HCT116 (cell line): ENCODE measurements around the gene RTL1. TPM values are rescaled to one million over a fixed set of nuclear protein-coding genes. Genes with fewer than 3 reads are reported as not detected.

Source experiments
- ATAC-seq: fragments of 200-7000 bp; cut with Tn5 transposase; 2 replicates; pipeline ENCODE4 v1.9.1; 2020; ENCODE audit warnings: mild to moderate bottlenecking, moderate library complexity
- BruUV-seq: library from RNA; stranded (reverse); fragments of 400-500 nt; replicated peaks from 2 replicates; lab custom pipeline; 2021; lab: Mats Ljungman, UMichigan
- CTCF ChIA-PET: fragments of 300-600 bp; sonication (Branson Sonifier 250); formaldehyde crosslinking; loops from one replicate; lab custom pipeline; 2021; ENCODE audit warnings: antibody characterized with exemption; lab: Charles Lee
- POLR2A ChIA-PET: fragments of 300-600, 350-600 bp; sonication (Branson Sonifier 250); formaldehyde crosslinking; loops from one replicate; lab custom pipeline; 2021; ENCODE audit warnings: antibody characterized with exemption; lab: Charles Lee
- RAD21 ChIA-PET, 2 experiments: fragments of 300-600 bp; sonication (Branson Sonifier 250); formaldehyde crosslinking; loops; one replicate each; lab custom pipeline; 2023; ENCODE audit warnings: low total read pairs in 2 of 2; ENCODE audit not compliant: uncharacterized antibody in 2 of 2, unreplicated experiment in 2 of 2, low non-redundant PET in 1 of 2; lab: Charles Lee
- DNase-seq: peaks from one replicate; pipeline ENCODE4 v3.0.0-alpha.2; 2010; ENCODE audit warnings: low read depth, low spot score
- H2AFZ ChIP-seq: fragments of 200-600 bp; shearing (Covaris generic), sonication (generic); 2 replicates; pipeline ENCODE4 v1.6.1; 2017; ENCODE audit warnings: low read depth, mixed run types, mixed read lengths, antibody characterized with exemption, low read length; ENCODE audit not compliant: poor library complexity, severe bottlenecking
- H3K27ac ChIP-seq: 2 replicates; pipeline ENCODE4 v1.5.1; 2012; ENCODE audit warnings: low read depth, low read length
- H3K27me3 ChIP-seq: fragments of 200-600 bp; sonication (generic); 2 replicates; pipeline ENCODE4 v1.6.1; 2016; ENCODE audit warnings: mixed run types, low read length, mixed read lengths; ENCODE audit not compliant: insufficient read depth
- H3K36me3 ChIP-seq, 2 experiments: fragments of 200-500 bp in 1 of 2; fragments of 200-600 bp in 1 of 2; sonication (Bioruptor generic) in 1 of 2; sonication (generic) in 1 of 2; 2 replicates each; pipeline versions ENCODE4 v1.5.1 to v1.6.1; 2014 to 2016; ENCODE audit warnings: low read length in 2 of 2, inconsistent platforms in 1 of 2, mixed read lengths in 1 of 2, mixed run types in 1 of 2; ENCODE audit not compliant: insufficient read depth in 2 of 2, control insufficient read depth in 1 of 2
- H3K4me1 ChIP-seq, 2 experiments: fragments of 200-600 bp in 1 of 2; sonication (generic) in 1 of 2; 2 replicates each; pipeline versions ENCODE4 v1.5.1 to v1.6.1; 2012 to 2017; ENCODE audit warnings: low read length in 2 of 2, inconsistent platforms in 1 of 2, mild to moderate bottlenecking in 1 of 2, mixed read lengths in 1 of 2, mixed run types in 1 of 2, moderate library complexity in 1 of 2; ENCODE audit not compliant: insufficient read depth in 2 of 2, control insufficient read depth in 1 of 2
- H3K4me2 ChIP-seq: fragments of 200-600 bp; sonication (generic); 2 replicates; pipeline ENCODE4 v1.6.1; 2017; ENCODE audit warnings: mixed run types, low read length, mixed read lengths
- H3K4me3 ChIP-seq, 2 experiments: fragments of 200-600 bp in 1 of 2; sonication (generic) in 1 of 2; replicated peaks in 1 of 2; 2 replicates each; pipeline ENCODE4 v1.5.1; 2011 to 2016; ENCODE audit warnings: low read length in 2 of 2, control low read depth in 1 of 2, low read depth in 1 of 2, mild to moderate bottlenecking in 1 of 2, mixed read lengths in 1 of 2, mixed run types in 1 of 2
- H3K79me2 ChIP-seq: fragments of 200-600 bp; sonication (generic); 2 replicates; pipeline ENCODE4 v1.6.1; 2017; ENCODE audit warnings: mild to moderate bottlenecking, mixed run types, low read length, moderate library complexity, mixed read lengths; ENCODE audit not compliant: insufficient read depth
- H3K9ac ChIP-seq: fragments of 200-600 bp; sonication (generic); 2 replicates; pipeline ENCODE4 v1.6.1; 2016; ENCODE audit warnings: low read length, mixed read lengths
- H3K9me2 ChIP-seq: fragments of 200-600 bp; sonication (generic), shearing (Covaris generic); 2 replicates; pipeline ENCODE4 v1.6.1; 2017; ENCODE audit warnings: mixed run types, mild to moderate bottlenecking, moderate library complexity; ENCODE audit not compliant: insufficient read depth
- H3K9me3 ChIP-seq, 2 experiments: fragments of 200-500 bp in 1 of 2; fragments of 200-600 bp in 1 of 2; sonication (Bioruptor generic) in 1 of 2; sonication (generic) in 1 of 2; 2 replicates each; pipeline ENCODE4 v1.6.1; 2014 to 2017; ENCODE audit warnings: low read length in 2 of 2, mixed read lengths in 2 of 2, inconsistent platforms in 1 of 2, low read depth in 1 of 2, mild to moderate bottlenecking in 1 of 2, mixed run types in 1 of 2, moderate library complexity in 1 of 2; ENCODE audit not compliant: control insufficient read depth in 1 of 2, insufficient read depth in 1 of 2
- H4K20me1 ChIP-seq: fragments of 200-600 bp; sonication (generic), shearing (Covaris generic); 2 replicates; pipeline ENCODE4 v1.6.1; 2017; ENCODE audit warnings: mixed run types, mild to moderate bottlenecking, moderate library complexity; ENCODE audit not compliant: insufficient read depth
- ATF3 ChIP-seq: IDR thresholded peaks from 2 replicates; pipeline ENCODE4 v1.6.1; 2012
- CBX3 ChIP-seq: IDR thresholded peaks from 2 replicates; pipeline ENCODE4 v1.6.1; 2012; ENCODE audit warnings: low read depth
- CEBPB ChIP-seq: IDR thresholded peaks from 2 replicates; pipeline ENCODE4 v1.6.1; 2012; ENCODE audit warnings: low read depth
- EGR1 ChIP-seq: IDR thresholded peaks from 2 replicates; pipeline ENCODE4 v1.6.1; 2012; ENCODE audit warnings: low read depth
- ELF1 ChIP-seq: IDR thresholded peaks from 2 replicates; pipeline ENCODE4 v1.6.1; 2012; ENCODE audit warnings: low read depth, borderline replicate concordance
- EZH2 ChIP-seq: fragments of 200-600 bp; sonication (generic); IDR thresholded peaks from 2 replicates; pipeline ENCODE4 v1.6.1; 2017; ENCODE audit warnings: antibody characterized with exemption, mixed run types
- EZH2phosphoT487 ChIP-seq: fragments of 200-600 bp; IDR thresholded peaks from 2 replicates; pipeline ENCODE4 v1.6.1; 2018; ENCODE audit warnings: antibody characterized with exemption, borderline replicate concordance
- FOSL1 ChIP-seq: IDR thresholded peaks from 2 replicates; pipeline ENCODE4 v1.6.1; 2012; ENCODE audit warnings: low read depth
- POLR2A ChIP-seq: IDR thresholded peaks from 2 replicates; pipeline ENCODE4 v1.7.0; 2011; ENCODE audit warnings: borderline replicate concordance; ENCODE audit not compliant: insufficient read depth, insufficient read length; ENCODE audit errors: extremely low read depth
- REST ChIP-seq: IDR thresholded peaks from 2 replicates; pipeline ENCODE4 v1.6.1; 2012; ENCODE audit warnings: low read depth
- SIN3A ChIP-seq: IDR thresholded peaks from 2 replicates; pipeline ENCODE4 v1.6.1; 2012; ENCODE audit warnings: low read depth
- SRF ChIP-seq: IDR thresholded peaks from 2 replicates; pipeline ENCODE4 v1.6.1; 2012; ENCODE audit warnings: low read depth
- TCF7L2 ChIP-seq: IDR thresholded peaks from 2 replicates; pipeline ENCODE4 v1.7.0; 2011; ENCODE audit warnings: borderline replicate concordance, inconsistent platforms; ENCODE audit not compliant: insufficient read depth, insufficient read length; ENCODE audit errors: extremely low read depth
- YY1 ChIP-seq: IDR thresholded peaks from 2 replicates; pipeline ENCODE4 v1.6.1; 2011; ENCODE audit warnings: low read length, low read depth, moderate library complexity, mild to moderate bottlenecking; ENCODE audit not compliant: insufficient replicate concordance; ENCODE audit errors: extremely low read depth
- ZFX ChIP-seq: fragments of 450-650 bp; IDR thresholded peaks from 2 replicates; pipeline ENCODE4 v1.6.1; 2017
- ZNF274 ChIP-seq: fragments of 200-500 bp; sonication (Bioruptor generic); IDR thresholded peaks from 2 replicates; pipeline ENCODE4 v1.6.1; 2014; ENCODE audit warnings: mild to moderate bottlenecking, low read depth, low read length, inconsistent platforms
- intact Hi-C: fragments of 100-400 bp; cut with micrococcal nuclease; formaldehyde crosslinking; loops from 2 replicates; pipeline ENCODE4 v1.10.0; 2022
- total RNA-seq: library from RNA; stranded (reverse); gene quantifications from one replicate; pipeline ENCODE4 v1.2.1, GENCODE V29; 2021; ENCODE audit not compliant: unreplicated experiment
- TF ChIP-seq, protein P1 (sequence below): IDR thresholded peaks from 2 replicates; pipeline ENCODE4 v1.6.1; 2011; ENCODE audit warnings: mild to moderate bottlenecking, low read length, moderate library complexity; ENCODE audit not compliant: insufficient replicate concordance; ENCODE audit errors: extremely low read depth

The RTL1 gene
- total RNA-seq, 1 experiment from 2014 or later: not detected

DNA sequence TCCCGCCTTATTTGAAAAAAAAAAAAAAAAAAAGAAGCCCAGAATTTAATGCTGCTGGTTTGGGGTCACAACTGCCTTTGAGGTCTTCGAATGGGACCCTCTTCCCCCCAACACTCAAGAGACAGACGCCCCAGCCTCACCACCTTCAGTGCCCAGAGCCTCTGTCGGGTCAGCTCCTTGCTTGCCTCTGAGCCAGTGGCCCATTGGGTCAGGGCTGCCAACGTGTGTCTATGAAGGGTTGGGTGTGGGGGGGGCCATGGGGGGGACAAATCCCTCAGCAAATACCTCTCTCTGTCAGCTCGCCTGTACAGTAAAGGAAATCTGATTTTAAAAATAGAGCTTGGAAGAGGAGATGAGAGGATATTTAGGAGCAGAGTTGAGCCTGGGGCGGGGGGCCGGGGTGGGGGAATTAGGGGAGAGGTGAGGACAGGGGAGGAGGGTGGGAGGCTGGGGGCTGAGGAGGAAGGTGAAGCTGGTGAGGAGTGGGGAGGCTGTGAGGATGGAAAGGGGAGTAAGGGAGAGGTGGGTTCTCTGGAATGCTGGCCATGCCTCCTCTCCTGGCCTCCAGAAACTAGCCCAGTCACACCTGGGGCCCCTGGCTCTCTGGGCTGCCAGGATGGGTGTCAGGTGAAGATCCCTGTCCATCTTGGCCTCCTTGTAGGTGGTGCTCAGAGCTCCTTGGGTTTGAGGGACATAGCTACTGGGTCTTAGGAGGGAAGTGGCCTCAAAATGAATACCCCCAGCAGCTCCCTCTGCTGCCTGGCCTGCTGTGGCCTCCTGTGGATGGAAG is 13.3 kb downstream of the RTL1 start:
- BruUV-seq: no TSS peak
- Histone ChIP-seq H3K27ac (no peak overlapping the region), H3K4me1 (no peaks in the 10 kb centered on the region), H3K9me3 (no peaks in the 10 kb centered on the region), H3K9ac (no peak overlapping the region), H3K79me2 (no peaks in the 10 kb centered on the region), H3K27me3 (no peaks in the 10 kb centered on the region), H3K36me3 (no peaks in the 10 kb centered on the region), H2AFZ (no peak overlapping the region), H3K4me3 (no peak overlapping the region), H4K20me1 (no peaks in the 10 kb centered on the region), H3K9me2 (no peaks in the 10 kb centered on the region), H3K4me2 (no peak overlapping the region)
- ChIA-PET CTCF (interaction anchor here (0.7 to 1.5 kb wide), 2 partner anchors 9 to 49 kb away, joined by 3 read pairs; no protein-coding TSS in a partner anchor), RAD21 (no interaction called here), POLR2A (interaction anchor here (0.6 kb wide), 1 partner anchor 35 kb away, joined by 3 read pairs; no protein-coding TSS in a partner anchor)
- DNase-seq (no peak), ATAC-seq (no peak)
- no peak for TF ChIP-seq REST
- TF ChIP-seq ZNF274: no peak
- no peak for TF ChIP-seq YY1
- no peak for TF ChIP-seq ZFX
- TF ChIP-seq FOSL1: no peak
- TF ChIP-seq EGR1: no peak
- no peak for TF ChIP-seq EZH2phosphoT487
- no peak for TF ChIP-seq CBX3
- TF ChIP-seq TCF7L2: no peak
- no peak for TF ChIP-seq SIN3A
- no peak for TF ChIP-seq ATF3
- TF ChIP-seq SRF: no peak
- no peak for TF ChIP-seq CEBPB
- no peak for TF ChIP-seq EZH2
- no peak for TF ChIP-seq POLR2A
- TF ChIP-seq, protein P1, sequence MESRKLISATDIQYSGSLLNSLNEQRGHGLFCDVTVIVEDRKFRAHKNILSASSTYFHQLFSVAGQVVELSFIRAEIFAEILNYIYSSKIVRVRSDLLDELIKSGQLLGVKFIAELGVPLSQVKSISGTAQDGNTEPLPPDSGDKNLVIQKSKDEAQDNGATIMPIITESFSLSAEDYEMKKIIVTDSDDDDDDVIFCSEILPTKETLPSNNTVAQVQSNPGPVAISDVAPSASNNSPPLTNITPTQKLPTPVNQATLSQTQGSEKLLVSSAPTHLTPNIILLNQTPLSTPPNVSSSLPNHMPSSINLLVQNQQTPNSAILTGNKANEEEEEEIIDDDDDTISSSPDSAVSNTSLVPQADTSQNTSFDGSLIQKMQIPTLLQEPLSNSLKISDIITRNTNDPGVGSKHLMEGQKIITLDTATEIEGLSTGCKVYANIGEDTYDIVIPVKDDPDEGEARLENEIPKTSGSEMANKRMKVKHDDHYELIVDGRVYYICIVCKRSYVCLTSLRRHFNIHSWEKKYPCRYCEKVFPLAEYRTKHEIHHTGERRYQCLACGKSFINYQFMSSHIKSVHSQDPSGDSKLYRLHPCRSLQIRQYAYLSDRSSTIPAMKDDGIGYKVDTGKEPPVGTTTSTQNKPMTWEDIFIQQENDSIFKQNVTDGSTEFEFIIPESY: no peak
- TF ChIP-seq ELF1: no peak
- intact Hi-C loops: no loop called here
